ENCODE results near the gene CISH. TPM values are rescaled to one million over a fixed set of nuclear protein-coding genes. Genes with fewer than 3 reads are reported as not detected.

CISH gene
- total RNA-seq, 5 donors from 2014 or later (not counting 1 experiment from before 2014, with no cell fraction given), result 37.4 to 217 (median 190) TPM

DNA sequence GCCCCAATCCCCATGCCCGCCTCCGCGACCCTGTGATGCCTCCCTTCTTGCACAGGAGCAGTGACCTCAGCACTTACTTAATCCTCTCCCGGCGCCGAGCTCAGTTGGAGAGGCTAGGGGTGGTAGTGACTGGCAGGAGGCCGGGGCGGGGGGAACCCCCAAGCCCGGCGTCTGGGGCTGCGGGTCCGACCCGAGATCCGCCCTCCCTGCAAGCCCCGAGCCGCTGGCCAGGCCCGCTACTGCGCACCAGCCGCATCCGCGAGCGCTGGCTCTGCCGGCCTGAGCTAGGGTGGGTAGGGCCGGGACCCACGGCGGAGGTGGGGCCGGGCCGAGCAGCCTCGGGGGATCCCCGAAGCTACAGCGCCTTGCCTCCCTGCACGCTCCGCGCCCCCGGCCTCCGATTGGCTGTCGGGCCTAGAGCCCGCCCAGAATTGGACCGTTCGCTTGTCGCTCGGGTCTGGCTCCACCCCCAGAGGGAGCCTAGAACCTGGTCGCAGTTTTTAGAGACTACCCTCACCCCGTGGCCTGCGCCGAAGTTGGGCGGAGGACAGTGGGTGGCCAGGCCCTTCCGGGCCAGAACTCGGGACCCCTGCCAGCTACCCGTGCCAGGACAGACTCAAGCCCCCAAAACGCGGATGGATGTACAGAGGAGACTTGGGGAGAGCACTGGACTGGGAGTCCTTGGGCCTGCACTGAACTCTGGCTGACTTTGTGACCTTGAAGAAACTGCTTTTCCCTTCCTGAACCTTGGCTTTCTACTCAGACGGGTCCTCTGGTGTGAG lies 44.0 kb downstream of the CISH start, which contains the start of gene C3orf18:
C3orf18 (minus strand) TSS at position 362 of the 782 bp plus-strand sequence. CDS start 2,048 bp downstream, outside the sequence.
- H3K4me1 Mint-ChIP-seq, result peaks cover 46 to 60% (median 54%) of the 10 kb centered on the region in 3 donors
- H3K27me3 Mint-ChIP-seq, result no peaks in the 10 kb centered on the region
- Histone ChIP-seq H3K27me3 (replicated peaks in 1 of 2; ENCODE audit: control insufficient read depth in 2 of 2, extremely low read depth in 1 of 2, insufficient read depth in 2 of 2, low read length in 1 of 2) (no peaks in the 10 kb centered on the region), H3K4me3 (ENCODE audit: control insufficient read depth in 1 of 2, extremely low read depth in 1 of 2, low read length in 1 of 2) (peak within 1 kb of the TSS; percentile 90 to 95), H3K9me3 (no peaks in the 10 kb centered on the region), H3K4me1 (ENCODE audit: control insufficient read depth in 1 of 2, extremely low read depth in 1 of 2, insufficient read depth in 2 of 2, low read length in 2 of 2) (peaks cover 19 to 58% of the 10 kb centered on the region in 2 experiments), H3K36me3 (ENCODE audit: control insufficient read depth in 2 of 2, extremely low read depth in 1 of 2, insufficient read depth in 1 of 2, low read length in 1 of 2) (peaks cover 0 to 7% of the 10 kb centered on the region in 2 donors), H3K27ac (ENCODE audit: low read length) (peak within 1 kb of the TSS; percentile 88)
- H3K27ac Mint-ChIP-seq, result peak within 1 kb of the TSS; percentile 97 to 98
- POLR2A ChIA-PET, result interaction anchor here (0.5 to 0.8 kb wide), 6 partner anchors 22 to 744 kb away, joined by 3 to 6 read pairs (median 4); partner anchors contain the start of gene CISH (in 1 of the 2)
- CTCF ChIA-PET, result interaction anchor here (0.6 to 6.3 kb wide), 11 partner anchors 21 to 1089 kb away, joined by 3 to 96 read pairs (median 5); partner anchors contain the start of genes CISH (in 2 of the 2) and MAPKAPK3 (in 1 of the 2)
- peak within 1 kb of the TSS; percentile 84 to 93 (median 90) for H3K4me3 Mint-ChIP-seq
- no peaks in the 10 kb centered on the region for H3K36me3 Mint-ChIP-seq
- ATAC-seq (replicated peaks in 1 of 4) (peak; percentile 78 to 80 (median 79)), DNase-seq (peak; percentile 88 to 97 (median 93))
- H3K9me3 Mint-ChIP-seq, result no peaks in the 10 kb centered on the region
- 1% methylated on average over 46 of the region's 53 CpGs for WGBS (ENCODE audit: insufficient coverage)

DNA sequence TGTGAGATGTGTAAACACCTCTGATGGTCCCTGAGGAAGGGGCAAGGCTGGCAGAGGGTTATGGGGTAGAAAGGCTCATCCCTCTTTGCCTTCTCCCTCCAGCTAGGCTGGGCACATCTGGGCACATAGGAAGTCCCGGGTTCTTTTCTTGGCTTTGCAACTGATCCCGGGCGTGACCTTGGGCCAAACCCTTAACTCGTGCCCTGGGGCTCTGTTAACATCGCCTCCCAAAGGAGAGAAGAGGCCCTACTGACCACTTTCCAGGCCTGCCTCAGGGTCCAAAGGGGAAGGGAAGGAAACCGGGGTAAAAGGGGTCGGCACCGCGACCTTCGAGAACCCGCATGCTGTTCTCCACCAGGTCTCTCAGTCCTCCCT lies 44.6 kb downstream of the CISH start:
- Mint-ChIP-seq H3K36me3 (no peaks in the 10 kb centered on the region), H3K27ac (peak overlapping the region in 1 of 2 donors; percentile 61), H3K4me3 (peak overlapping the region; percentile 84 to 90 (median 87)), H3K9me3 (no peaks in the 10 kb centered on the region), H3K27me3 (no peaks in the 10 kb centered on the region), H3K4me1 (peaks cover 41 to 54% (median 48%) of the 10 kb centered on the region in 3 donors)
- Histone ChIP-seq H3K27me3 (replicated peaks in 1 of 2; ENCODE audit: control insufficient read depth in 2 of 2, extremely low read depth in 1 of 2, insufficient read depth in 2 of 2, low read length in 1 of 2) (no peaks in the 10 kb centered on the region), H3K27ac (ENCODE audit: low read length) (peak overlapping the region; percentile 71), H3K36me3 (ENCODE audit: control insufficient read depth in 2 of 2, extremely low read depth in 1 of 2, insufficient read depth in 1 of 2, low read length in 1 of 2) (peaks cover 0 to 7% of the 10 kb centered on the region in 2 donors), H3K4me1 (ENCODE audit: control insufficient read depth in 1 of 2, extremely low read depth in 1 of 2, insufficient read depth in 2 of 2, low read length in 2 of 2) (peaks cover 15 to 52% of the 10 kb centered on the region in 2 experiments), H3K4me3 (ENCODE audit: control insufficient read depth in 1 of 2, extremely low read depth in 1 of 2, low read length in 1 of 2) (peak overlapping the region; percentile 64 to 71), H3K9me3 (no peaks in the 10 kb centered on the region)
- CTCF ChIA-PET, result interaction anchor here (0.6 to 6.3 kb wide), 10 partner anchors 22 to 1089 kb away, joined by 3 to 96 read pairs (median 5); partner anchors contain the start of genes CISH (in 2 of the 2) and MAPKAPK3 (in 1 of the 2)
- DNase-seq (no peak), ATAC-seq (replicated peaks in 1 of 4) (no peak)
- 63% methylated on average over 4 of the region's 11 CpGs for WGBS (ENCODE audit: insufficient coverage)
- POLR2A ChIA-PET, result interaction anchor here (0.6 to 0.8 kb wide), 3 partner anchors 45 to 745 kb away, joined by 3 to 6 read pairs (median 3); partner anchors contain the start of gene CISH (in 1 of the 2)

DNA sequence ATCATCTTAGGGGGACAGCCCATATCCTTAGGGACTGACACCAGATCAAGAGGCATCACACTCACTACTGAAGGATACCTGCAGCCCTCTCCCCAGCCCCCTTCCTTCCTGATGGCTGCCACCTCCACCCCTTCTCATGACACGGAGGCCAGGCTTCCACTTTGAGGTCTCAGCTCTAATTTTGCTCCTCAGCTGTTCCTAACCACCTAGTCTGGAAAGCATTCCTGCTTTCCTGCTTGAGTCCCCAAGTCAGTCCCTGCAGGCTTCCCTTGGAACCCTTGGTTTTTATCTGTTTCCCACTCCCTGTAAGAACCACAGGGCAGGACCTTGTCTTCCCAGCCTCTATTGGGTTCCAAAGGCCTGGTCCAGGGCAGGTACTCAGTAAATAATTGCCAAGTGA lies 47.3 kb downstream of the CISH start:
- 75% methylated on average over 1 of the region's 1 CpG for WGBS (ENCODE audit: insufficient coverage)
- peak overlapping the region in 1 of 2 donors; percentile 5 for H3K27ac Mint-ChIP-seq
- no peaks in the 10 kb centered on the region for H3K36me3 Mint-ChIP-seq
- ChIA-PET POLR2A (no interaction called here), CTCF (interaction anchor here in 1 of 2 donors (0.6 kb wide), 1 partner anchor 475 kb away, joined by 4 read pairs; no protein-coding TSS in a partner anchor)
- Histone ChIP-seq H3K27me3 (replicated peaks in 1 of 2; ENCODE audit: control insufficient read depth in 2 of 2, extremely low read depth in 1 of 2, insufficient read depth in 2 of 2, low read length in 1 of 2) (no peaks in the 10 kb centered on the region), H3K27ac (ENCODE audit: low read length) (no peak overlapping the region), H3K4me3 (ENCODE audit: control insufficient read depth in 1 of 2, extremely low read depth in 1 of 2, low read length in 1 of 2) (no peak overlapping the region), H3K4me1 (ENCODE audit: control insufficient read depth in 1 of 2, extremely low read depth in 1 of 2, insufficient read depth in 2 of 2, low read length in 2 of 2) (peaks cover 8 to 28% of the 10 kb centered on the region in 2 experiments), H3K9me3 (no peaks in the 10 kb centered on the region), H3K36me3 (ENCODE audit: control insufficient read depth in 2 of 2, extremely low read depth in 1 of 2, insufficient read depth in 1 of 2, low read length in 1 of 2) (no peaks in the 10 kb centered on the region)
- H3K4me1 Mint-ChIP-seq, result peaks cover 20 to 29% (median 27%) of the 10 kb centered on the region in 3 donors
- DNase-seq, result no peak
- no peaks in the 10 kb centered on the region for H3K27me3 Mint-ChIP-seq
- no peak overlapping the region for H3K4me3 Mint-ChIP-seq
- no peaks in the 10 kb centered on the region for H3K9me3 Mint-ChIP-seq
- ATAC-seq (replicated peaks in 1 of 4), result no peak

DNA sequence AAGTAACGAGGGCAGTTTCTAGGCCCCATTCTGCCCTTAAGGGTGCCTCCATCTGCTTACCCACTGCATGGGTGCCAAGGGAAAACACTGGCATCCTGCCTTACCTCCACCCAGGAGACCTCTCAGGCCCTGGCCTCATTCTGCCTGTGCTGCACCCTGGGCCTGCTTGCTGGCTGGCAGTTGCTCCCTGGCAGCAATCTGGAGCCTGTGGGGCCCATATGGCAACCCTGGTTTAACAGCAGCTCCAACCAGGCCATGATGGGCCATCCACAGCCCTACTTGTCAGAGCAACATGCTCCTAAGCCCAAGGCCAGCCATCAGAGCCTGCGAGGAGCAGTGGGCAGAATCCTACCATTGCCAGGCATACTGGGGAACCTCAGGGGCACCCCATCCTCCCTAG lies 47.7 kb downstream of the CISH start:
- Mint-ChIP-seq H3K4me3 (no peak overlapping the region), H3K27ac (no peak overlapping the region), H3K9me3 (no peaks in the 10 kb centered on the region), H3K36me3 (no peaks in the 10 kb centered on the region), H3K27me3 (no peaks in the 10 kb centered on the region), H3K4me1 (peaks cover 19 to 27% (median 26%) of the 10 kb centered on the region in 3 donors)
- Histone ChIP-seq H3K9me3 (no peaks in the 10 kb centered on the region), H3K36me3 (ENCODE audit: control insufficient read depth in 2 of 2, extremely low read depth in 1 of 2, insufficient read depth in 1 of 2, low read length in 1 of 2) (no peaks in the 10 kb centered on the region), H3K4me1 (ENCODE audit: control insufficient read depth in 1 of 2, extremely low read depth in 1 of 2, insufficient read depth in 2 of 2, low read length in 2 of 2) (peaks cover 8 to 26% of the 10 kb centered on the region in 2 experiments), H3K27ac (ENCODE audit: low read length) (no peak overlapping the region), H3K4me3 (ENCODE audit: control insufficient read depth in 1 of 2, extremely low read depth in 1 of 2, low read length in 1 of 2) (no peak overlapping the region), H3K27me3 (replicated peaks in 1 of 2; ENCODE audit: control insufficient read depth in 2 of 2, extremely low read depth in 1 of 2, insufficient read depth in 2 of 2, low read length in 1 of 2) (no peaks in the 10 kb centered on the region)
- 93% methylated on average over 2 of the region's 2 CpGs for WGBS (ENCODE audit: insufficient coverage)
- ChIA-PET POLR2A (no interaction called here), CTCF (no interaction called here)
- ATAC-seq (replicated peaks in 1 of 4) (no peak), DNase-seq (no peak)

DNA sequence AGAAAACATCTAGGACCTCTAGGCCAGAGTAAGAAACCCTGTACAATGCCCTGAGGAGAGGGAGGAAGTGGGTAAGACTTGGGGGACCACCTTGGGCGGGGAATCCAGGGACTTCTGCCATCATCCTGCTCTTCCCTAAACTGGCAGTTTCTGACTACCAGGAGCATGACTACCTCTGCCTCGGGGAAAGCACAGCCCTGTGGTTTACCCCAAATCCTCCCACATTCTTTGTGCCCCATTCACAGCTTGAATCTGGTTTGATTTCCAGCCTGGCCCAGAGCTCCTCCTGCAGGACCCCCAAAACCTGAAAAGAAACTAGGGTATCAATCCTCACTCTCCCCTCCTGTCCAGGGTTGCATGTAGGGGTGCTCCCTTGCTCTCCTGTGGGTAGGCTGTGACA lies 48.7 kb downstream of the CISH start:
- no peaks in the 10 kb centered on the region for H3K27me3 Mint-ChIP-seq
- ChIA-PET POLR2A (interaction anchor here in 1 of 2 donors (0.6 kb wide), 1 partner anchor 1139 kb away, joined by 3 read pairs; no protein-coding TSS in a partner anchor), CTCF (no interaction called here)
- no peak for ATAC-seq (replicated peaks in 1 of 4)
- Histone ChIP-seq H3K36me3 (ENCODE audit: control insufficient read depth in 2 of 2, extremely low read depth in 1 of 2, insufficient read depth in 1 of 2, low read length in 1 of 2) (no peaks in the 10 kb centered on the region), H3K4me1 (ENCODE audit: control insufficient read depth in 1 of 2, extremely low read depth in 1 of 2, insufficient read depth in 2 of 2, low read length in 2 of 2) (peaks cover 5 to 16% of the 10 kb centered on the region in 2 experiments), H3K9me3 (no peaks in the 10 kb centered on the region), H3K27ac (ENCODE audit: low read length) (no peak overlapping the region), H3K4me3 (ENCODE audit: control insufficient read depth in 1 of 2, extremely low read depth in 1 of 2, low read length in 1 of 2) (no peak overlapping the region), H3K27me3 (replicated peaks in 1 of 2; ENCODE audit: control insufficient read depth in 2 of 2, extremely low read depth in 1 of 2, insufficient read depth in 2 of 2, low read length in 1 of 2) (no peaks in the 10 kb centered on the region)
- peaks cover 13 to 22% (median 20%) of the 10 kb centered on the region in 3 donors for H3K4me1 Mint-ChIP-seq
- no peaks in the 10 kb centered on the region for H3K36me3 Mint-ChIP-seq
- no CpG with 5 or more reads among the region's 2 CpGs for WGBS (ENCODE audit: insufficient coverage)
- H3K4me3 Mint-ChIP-seq, result no peak overlapping the region
- no peaks in the 10 kb centered on the region for H3K9me3 Mint-ChIP-seq
- no peak for DNase-seq
- H3K27ac Mint-ChIP-seq, result no peak overlapping the region

DNA sequence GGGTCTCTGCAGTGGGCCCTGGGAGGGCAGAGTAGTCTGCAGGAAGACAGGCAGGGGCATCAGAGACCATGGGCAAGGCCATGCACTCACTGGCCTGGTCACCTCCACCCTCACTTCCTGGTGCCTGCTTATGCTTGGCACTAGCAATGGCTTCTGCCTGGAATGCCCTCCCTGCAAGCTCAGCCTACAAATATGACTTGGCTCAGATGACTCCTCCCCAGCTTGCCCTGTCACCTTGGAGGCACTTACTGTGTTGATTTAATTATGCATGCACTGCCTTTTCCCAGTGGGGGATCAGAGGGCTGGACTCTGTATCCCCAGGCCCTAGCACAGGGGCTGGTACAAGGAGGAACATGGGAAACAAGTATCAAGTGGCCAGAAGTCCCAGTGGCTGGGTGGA lies 51.9 kb downstream of the CISH start:
- ChIA-PET CTCF (interaction anchor here in 1 of 2 donors (0.5 kb wide), 1 partner anchor 119 kb away, joined by 3 read pairs; no protein-coding TSS in a partner anchor), POLR2A (no interaction called here)
- Mint-ChIP-seq H3K36me3 (no peaks in the 10 kb centered on the region), H3K4me1 (peaks cover 3 to 5% (median 5%) of the 10 kb centered on the region in 3 donors), H3K27ac (no peak overlapping the region), H3K9me3 (no peaks in the 10 kb centered on the region), H3K4me3 (no peak overlapping the region), H3K27me3 (no peaks in the 10 kb centered on the region)
- ATAC-seq (replicated peaks in 1 of 4), result no peak
- DNase-seq, result no peak
- Histone ChIP-seq H3K9me3 (no peaks in the 10 kb centered on the region), H3K4me3 (ENCODE audit: control insufficient read depth in 1 of 2, extremely low read depth in 1 of 2, low read length in 1 of 2) (no peak overlapping the region), H3K27me3 (replicated peaks in 1 of 2; ENCODE audit: control insufficient read depth in 2 of 2, extremely low read depth in 1 of 2, insufficient read depth in 2 of 2, low read length in 1 of 2) (peaks cover 0 to 14% of the 10 kb centered on the region in 2 experiments), H3K27ac (ENCODE audit: low read length) (no peak overlapping the region), H3K4me1 (ENCODE audit: control insufficient read depth in 1 of 2, extremely low read depth in 1 of 2, insufficient read depth in 2 of 2, low read length in 2 of 2) (peaks cover 0 to 3% of the 10 kb centered on the region in 2 experiments), H3K36me3 (ENCODE audit: control insufficient read depth in 2 of 2, extremely low read depth in 1 of 2, insufficient read depth in 1 of 2, low read length in 1 of 2) (no peaks in the 10 kb centered on the region)

All from T-cell (primary cell).